Measurements from ENCODE around the gene SCARF2. TPM values are rescaled to one million over a fixed set of nuclear protein-coding genes. Genes with fewer than 3 reads are reported as not detected.

SCARF2 gene
- total and polyA plus RNA-seq, 11 donors: 1.5 to 10.1 (median 2.8) TPM

GRCh38 chr22:20430101-20430719 is 7.4 kb downstream of the SCARF2 start:
- H3K4me1 ChIP-seq: peaks cover 0 to 33% (median 7%) of the 10 kb centered on the region in 12 donors
- peaks cover 0 to 30% (median 9%) of the 10 kb centered on the region in 9 donors for H3K36me3 ChIP-seq
- WGBS, 4 donors: 56 to 74% (median 63%) methylated on average over 30 to 37 of the region's 37 CpGs
- no peak for TF ChIP-seq CTCF (IDR thresholded peaks at IDR 0.05)
- no peak for TF ChIP-seq POLR2A (IDR thresholded peaks at IDR 0.05)
- intact Hi-C loops (cut with DNase I): no loop called here
- no peaks in the 10 kb centered on the region for H3K9me3 ChIP-seq
- peak overlapping the region in 2 of 12 donors; percentile 17 to 62 for H3K4me3 ChIP-seq
- H3K27ac ChIP-seq: no peak overlapping the region
- peak in 1 of 4 donors; percentile 3 for ATAC-seq
- DNase-seq: peak in 1 of 5 donors; percentile 42
- peaks cover 0 to 43% (median 0%) of the 10 kb centered on the region in 9 donors for H3K27me3 ChIP-seq

- intact Hi-C loops (cut with DNase I): loop anchor here in 2 of 10 donors (10.0 kb wide), 2 partner anchors 135 to 275 kb away; no protein-coding TSS in a partner anchor
- DNase-seq (peak in 2 of 5 donors; percentile 48 to 87), ATAC-seq (peak in 3 of 4 donors; percentile 18 to 33 (median 32))
- Histone ChIP-seq H3K27ac (no peak overlapping the region), H3K9me3 (no peaks in the 10 kb centered on the region), H3K36me3 (peaks cover 0 to 32% (median 9%) of the 10 kb centered on the region in 9 donors), H3K27me3 (peaks cover 0 to 50% (median 0%) of the 10 kb centered on the region in 9 donors), H3K4me3 (peak overlapping the region in 8 of 12 donors; percentile 16 to 62 (median 32)), H3K4me1 (peaks cover 0 to 37% (median 9%) of the 10 kb centered on the region in 12 donors)
- WGBS, 4 donors: 49 to 74% (median 67%) methylated on average over 51 to 75 of the region's 75 CpGs
- TF ChIP-seq CTCF (IDR thresholded peaks at IDR 0.05) (no peak), POLR2A (IDR thresholded peaks at IDR 0.05) (no peak)
These were observed 8.1 kb downstream of the SCARF2 start for GRCh38 chr22:20429254-20430100.

GRCh38 chr22:20428496-20429253 is 8.9 kb downstream of the SCARF2 start:
- intact Hi-C loops (cut with DNase I): loop anchor here in 2 of 10 donors (10.0 kb wide), 2 partner anchors 136 to 276 kb away; no protein-coding TSS in a partner anchor
- TF ChIP-seq POLR2A (IDR thresholded peaks at IDR 0.05) (no peak), CTCF (IDR thresholded peaks at IDR 0.05) (no peak)
- no peak for ATAC-seq
- WGBS, 4 donors: 87 to 91% (median 89%) methylated on average over 23 of the region's 23 CpGs
- peak overlapping the region in 4 of 12 donors; percentile 28 to 62 (median 30) for H3K4me3 ChIP-seq
- DNase-seq: peak in 1 of 5 donors; percentile 47
- H3K9me3 ChIP-seq: no peaks in the 10 kb centered on the region
- no peak overlapping the region for H3K27ac ChIP-seq
- H3K27me3 ChIP-seq: peaks cover 0 to 52% (median 0%) of the 10 kb centered on the region in 9 donors
- peaks cover 0 to 45% (median 16%) of the 10 kb centered on the region in 12 donors for H3K4me1 ChIP-seq
- peaks cover 0 to 32% (median 9%) of the 10 kb centered on the region in 9 donors for H3K36me3 ChIP-seq
